Spinal cord (tissue), 10 donors: ENCODE data around the gene OTOA. TPM values are rescaled to one million over a fixed set of nuclear protein-coding genes. Genes with fewer than 3 reads are reported as not detected.
"Not testable (repeated sequence)": the region's sequence is repeated elsewhere in the genome, so short reads cannot be mapped to it uniquely, and the experiment has no call there.

Source experiments
- DNase-seq, 6 donors: peaks; one replicate each; pipeline versions ENCODE4 v3.0.0 to v3.0.0-alpha.2; 2013 to 2015; ENCODE audit warnings: low spot score in 6 of 6, low read depth in 4 of 6
- H3K27ac ChIP-seq: one replicate; pipeline ENCODE4 v1.5.1; 2013; ENCODE audit warnings: low read depth, low read length, control low read depth
- H3K27me3 ChIP-seq: one replicate; pipeline ENCODE4 v1.6.1; 2013; ENCODE audit warnings: low read length; ENCODE audit not compliant: control insufficient read depth, insufficient read depth
- H3K36me3 ChIP-seq: one replicate; pipeline ENCODE4 v1.6.1; 2013; ENCODE audit warnings: low read length; ENCODE audit not compliant: control insufficient read depth, insufficient read depth
- H3K4me1 ChIP-seq: one replicate; pipeline ENCODE4 v1.6.1; 2013; ENCODE audit warnings: low read length; ENCODE audit not compliant: control insufficient read depth, insufficient read depth
- H3K4me3 ChIP-seq: one replicate; pipeline ENCODE4 v1.5.1; 2013; ENCODE audit warnings: low read depth, low read length, control low read depth
- H3K9me3 ChIP-seq: one replicate; pipeline ENCODE4 v1.6.1; 2013; ENCODE audit warnings: low read length; ENCODE audit not compliant: control insufficient read depth, insufficient read depth
- WGBS: methylation state at CpG from one replicate; pipeline ENCODE4 v1.1.5; 2013; ENCODE audit warnings: missing lambda C conversion rate; ENCODE audit not compliant: insufficient coverage; 5-methylcytosine and 5-hydroxymethylcytosine counted together
- polyA plus RNA-seq, 2 donors: library from polyadenylated mRNA; unstranded; fragments of 120-200 nt; gene quantifications; one replicate each; pipeline ENCODE4 v1.2.1, GENCODE V29; 2013; ENCODE audit not compliant: insufficient read length in 2 of 2
- total RNA-seq, 2 donors: library from RNA; depleted of rRNA in 1 of 2; stranded (reverse); fragments of 120-200 nt in 1 of 2; fragments of >200 nt in 1 of 2; gene quantifications; one replicate each; pipeline versions ENCODE4 v1.2.3 to v1.2.4, GENCODE V29; 2013 to 2014
- donor health status: healthy.

Gene OTOA
- total and polyA plus RNA-seq, 4 donors: 0.32 to 0.61 (median 0.51) TPM

GRCh38 chr16:21628121-21628726 lies 35.5 kb upstream of the OTOA start:
- peaks cover 15% of the 10 kb centered on the region for H3K36me3 ChIP-seq
- no peak overlapping the region for H3K4me3 ChIP-seq
- H3K27ac ChIP-seq: no peak overlapping the region

GRCh38 chr16:21628772-21629171 lies 35.0 kb upstream of the OTOA start:
- Histone ChIP-seq H3K36me3 (peaks cover 15% of the 10 kb centered on the region), H3K4me1 (no peaks in the 10 kb centered on the region), H3K9me3 (no peaks in the 10 kb centered on the region), H3K4me3 (no peak overlapping the region), H3K27me3 (no peaks in the 10 kb centered on the region), H3K27ac (no peak overlapping the region)
- 95% methylated on average over 4 of the region's 5 CpGs for WGBS
- no peak for DNase-seq

More at GRCh38 chr16:21628121-21628726, 35.5 kb upstream of the OTOA start:
- peak in 1 of 6 donors; percentile 24 for DNase-seq
- Histone ChIP-seq H3K4me1 (no peaks in the 10 kb centered on the region), H3K9me3 (no peaks in the 10 kb centered on the region), H3K27me3 (no peaks in the 10 kb centered on the region)
- WGBS: 83% methylated on average over 1 of the region's 5 CpGs

GRCh38 chr16:21629616-21630539 lies 33.9 kb upstream of the OTOA start:
- H3K9me3 ChIP-seq, H3K4me3 ChIP-seq, DNase-seq, H3K27me3 ChIP-seq, H3K27ac ChIP-seq, H3K4me1 ChIP-seq: not testable (repeated sequence)
- H3K36me3 ChIP-seq: peaks cover 11% of the 10 kb centered on the region
- 97% methylated on average over 26 of the region's 37 CpGs for WGBS

GRCh38 chr16:21630866-21631265 lies 32.9 kb upstream of the OTOA start:
- peaks cover 11% of the 10 kb centered on the region for H3K36me3 ChIP-seq
- not testable (repeated sequence) for DNase-seq, H3K27me3 ChIP-seq, H3K4me1 ChIP-seq, H3K4me3 ChIP-seq, H3K9me3 ChIP-seq, H3K27ac ChIP-seq
- no CpG with 5 or more reads among the region's 6 CpGs for WGBS

- no CpG with 5 or more reads among the region's 8 CpGs for WGBS
- H3K36me3 ChIP-seq: peaks cover 11% of the 10 kb centered on the region
- not testable (repeated sequence) for H3K27ac ChIP-seq, H3K27me3 ChIP-seq, H3K4me3 ChIP-seq, H3K4me1 ChIP-seq, H3K9me3 ChIP-seq, DNase-seq
Measured at GRCh38 chr16:21631376-21631775, 32.4 kb upstream of the OTOA start.

- peaks cover 11% of the 10 kb centered on the region for H3K36me3 ChIP-seq
- H3K4me1 ChIP-seq, DNase-seq, H3K27me3 ChIP-seq, H3K9me3 ChIP-seq, H3K4me3 ChIP-seq, H3K27ac ChIP-seq: not testable (repeated sequence)
- WGBS: no CpG with 5 or more reads among the region's 5 CpGs
Measured at GRCh38 chr16:21631951-21632575, 31.7 kb upstream of the OTOA start.

- 93% methylated on average over 4 of the region's 5 CpGs for WGBS
- peaks cover 12% of the 10 kb centered on the region for H3K36me3 ChIP-seq
- no peak overlapping the region for H3K27ac ChIP-seq
- H3K27me3 ChIP-seq: no peaks in the 10 kb centered on the region
- H3K9me3 ChIP-seq: no peaks in the 10 kb centered on the region
- H3K4me3 ChIP-seq: no peak overlapping the region
- DNase-seq: no peak
- H3K4me1 ChIP-seq: no peaks in the 10 kb centered on the region
Measured at GRCh38 chr16:21634216-21634615, 29.6 kb upstream of the OTOA start.

- DNase-seq, H3K27ac ChIP-seq, H3K36me3 ChIP-seq, H3K27me3 ChIP-seq, H3K4me3 ChIP-seq, H3K9me3 ChIP-seq, H3K4me1 ChIP-seq: not testable (repeated sequence)
- WGBS: 85% methylated on average over 9 of the region's 9 CpGs
Measured at GRCh38 chr16:21635694-21636093, 28.1 kb upstream of the OTOA start.

- no peaks in the 10 kb centered on the region for H3K9me3 ChIP-seq
- H3K4me1 ChIP-seq: no peaks in the 10 kb centered on the region
- peaks cover 5% of the 10 kb centered on the region for H3K36me3 ChIP-seq
- H3K27ac ChIP-seq: no peak overlapping the region
- H3K27me3 ChIP-seq: no peaks in the 10 kb centered on the region
- no peak overlapping the region for H3K4me3 ChIP-seq
- no peak for DNase-seq
- 89% methylated on average over 31 of the region's 37 CpGs for WGBS
Measured at GRCh38 chr16:21637032-21637968, 26.5 kb upstream of the OTOA start.
